Activated T-helper 1 cell treated with Interleukin-2 at 50 U/mL for 16 hours (primary cell): ENCODE data around the gene COL4A1.

ENCODE experiments used
- DNase-seq: peaks from one replicate; pipeline ENCODE4 v3.0.0-alpha.2; 2020; ENCODE audit warnings: low read depth

Gene COL4A1

GRCh38 chr13:110274687-110275086 is 32.3 kb downstream of the COL4A1 start:
- DNase-seq = no peak

- DNase-seq = no peak
These were observed 33.7 kb downstream of the COL4A1 start for GRCh38 chr13:110273254-110273653.

- no peak for DNase-seq
These were observed 34.3 kb downstream of the COL4A1 start for GRCh38 chr13:110272651-110273050.

- no peak for DNase-seq
These were observed 34.7 kb downstream of the COL4A1 start for GRCh38 chr13:110272227-110272626.

GRCh38 chr13:110271313-110271712 is 35.6 kb downstream of the COL4A1 start:
- DNase-seq = no peak

GRCh38 chr13:110270507-110270906 is 36.5 kb downstream of the COL4A1 start:
- DNase-seq = no peak

GRCh38 chr13:110269509-110270185 is 37.3 kb downstream of the COL4A1 start:
- no peak for DNase-seq

GRCh38 chr13:110268576-110269185 is 38.3 kb downstream of the COL4A1 start:
- DNase-seq = no peak

GRCh38 chr13:110268061-110268460 is 38.9 kb downstream of the COL4A1 start:
- DNase-seq = no peak

- no peak for DNase-seq
These were observed 40.0 kb downstream of the COL4A1 start for GRCh38 chr13:110266983-110267382.

GRCh38 chr13:110266431-110266809 is 40.5 kb downstream of the COL4A1 start:
- DNase-seq = no peak

GRCh38 chr13:110265682-110266430 is 41.1 kb downstream of the COL4A1 start:
- no peak for DNase-seq

GRCh38 chr13:110265341-110265681 is 41.6 kb downstream of the COL4A1 start:
- DNase-seq = no peak

- no peak for DNase-seq
These were observed 42.2 kb downstream of the COL4A1 start for GRCh38 chr13:110264685-110265275.

GRCh38 chr13:110263888-110264287 is 43.1 kb downstream of the COL4A1 start:
- DNase-seq = no peak

GRCh38 chr13:110263404-110263803 is 43.6 kb downstream of the COL4A1 start:
- DNase-seq = no peak

GRCh38 chr13:110262508-110263291 is 44.3 kb downstream of the COL4A1 start:
- no peak for DNase-seq

GRCh38 chr13:110262082-110262436 is 44.9 kb downstream of the COL4A1 start:
- DNase-seq = no peak

- DNase-seq = no peak
These were observed 45.5 kb downstream of the COL4A1 start for GRCh38 chr13:110261166-110262081.

- DNase-seq = no peak
These were observed 47.3 kb downstream of the COL4A1 start for GRCh38 chr13:110259651-110260050.
